Measurements from ENCODE around the gene MICAL3.

DNA sequence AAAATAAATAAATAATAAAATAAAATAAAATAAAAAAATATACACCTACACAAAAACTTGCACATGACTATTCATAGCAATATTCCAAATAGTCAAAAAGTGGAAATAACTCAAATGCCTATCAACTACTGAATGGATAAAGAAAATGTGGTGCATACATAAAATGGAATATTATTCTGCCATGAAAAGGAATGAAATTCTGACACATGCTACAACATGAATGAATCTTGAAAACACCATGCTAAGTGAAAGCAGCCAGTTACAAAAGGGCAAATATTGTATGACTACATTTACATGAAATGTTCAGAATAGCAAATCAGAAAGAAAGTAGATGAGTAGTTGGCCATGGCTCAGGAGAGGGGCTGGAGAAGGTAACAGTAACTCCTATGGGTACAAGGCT is 46.3 kb downstream of the MICAL3 start:
- TF ChIP-seq EZH2phosphoT487 (IDR thresholded peaks at IDR 0.05; ENCODE audit: insufficient read depth, low read depth) = no peak
- no peak for TF ChIP-seq EZH2 (IDR thresholded peaks at IDR 0.05; ENCODE audit: insufficient read depth, poor library complexity, severe bottlenecking)

Measured in GM23248 (cell line).